Left renal pelvis (tissue), 4 donors: Measurements from ENCODE around the gene PPP1R9A. TPM values are rescaled to one million over a fixed set of nuclear protein-coding genes. Genes with fewer than 3 reads are reported as not detected.

Source experiments
- DNase-seq, 4 donors: peaks; one replicate each; pipeline ENCODE4 v3.0.0-alpha.2; 2013; ENCODE audit warnings: low read depth in 4 of 4, low spot score in 3 of 4
- polyA plus RNA-seq, 4 donors: library from polyadenylated mRNA; unstranded; fragments of 120-200 nt; gene quantifications; one replicate each; pipeline ENCODE4 v1.2.1, GENCODE V29; 2013; ENCODE audit not compliant: insufficient read length in 4 of 4

The PPP1R9A gene
- polyA plus RNA-seq, 4 donors = 10.5 to 35.0 (median 31.8) TPM

GRCh38 chr7:95026421-95027072, 119.2 kb downstream of the PPP1R9A start:
- DNase-seq = no peak

GRCh38 chr7:95027234-95027872, 120.0 kb downstream of the PPP1R9A start:
- DNase-seq = no peak

DNA sequence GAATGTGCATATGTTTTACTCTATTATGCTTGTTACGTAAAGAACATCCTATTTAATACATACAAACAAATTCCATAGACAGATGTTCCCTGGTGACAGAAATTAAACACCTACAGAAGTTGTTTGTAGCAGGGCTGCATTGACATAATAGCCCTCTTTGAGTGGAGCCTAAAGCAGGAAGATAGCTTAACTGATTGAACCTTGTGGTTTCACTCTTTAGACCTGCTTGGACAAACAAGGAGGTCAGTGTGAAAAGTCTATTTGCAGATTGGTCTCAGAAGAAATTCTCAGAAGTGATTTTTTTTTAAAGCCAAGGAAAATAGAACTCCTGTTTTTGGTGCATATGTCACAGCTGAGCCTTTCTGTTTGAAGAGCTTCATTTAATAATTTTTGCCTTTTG, 121.3 kb downstream of the PPP1R9A start:
- DNase-seq = no peak

GRCh38 chr7:95035295-95035694, 127.9 kb downstream of the PPP1R9A start:
- DNase-seq = no peak

- no peak for DNase-seq
Observed at GRCh38 chr7:95041031-95041430, 133.6 kb downstream of the PPP1R9A start.

- DNase-seq = no peak
Observed at GRCh38 chr7:95045236-95045923, 138.0 kb downstream of the PPP1R9A start.

- DNase-seq = no peak
Observed at GRCh38 chr7:95046494-95047240, 139.3 kb downstream of the PPP1R9A start.

- no peak for DNase-seq
Observed at GRCh38 chr7:95047291-95047690, 139.9 kb downstream of the PPP1R9A start.

GRCh38 chr7:95052566-95053094, 145.2 kb downstream of the PPP1R9A start:
- no peak for DNase-seq

- DNase-seq = no peak
Observed at GRCh38 chr7:95054386-95054785, 147.0 kb downstream of the PPP1R9A start.

GRCh38 chr7:95055295-95055694, 147.9 kb downstream of the PPP1R9A start:
- DNase-seq = no peak

- no peak for DNase-seq
Observed at GRCh38 chr7:95056107-95056739, 148.8 kb downstream of the PPP1R9A start.

- no peak for DNase-seq
Observed at GRCh38 chr7:95056901-95057300, 149.5 kb downstream of the PPP1R9A start.

- DNase-seq = no peak
Observed at GRCh38 chr7:95059842-95060313, 152.5 kb downstream of the PPP1R9A start.

DNA sequence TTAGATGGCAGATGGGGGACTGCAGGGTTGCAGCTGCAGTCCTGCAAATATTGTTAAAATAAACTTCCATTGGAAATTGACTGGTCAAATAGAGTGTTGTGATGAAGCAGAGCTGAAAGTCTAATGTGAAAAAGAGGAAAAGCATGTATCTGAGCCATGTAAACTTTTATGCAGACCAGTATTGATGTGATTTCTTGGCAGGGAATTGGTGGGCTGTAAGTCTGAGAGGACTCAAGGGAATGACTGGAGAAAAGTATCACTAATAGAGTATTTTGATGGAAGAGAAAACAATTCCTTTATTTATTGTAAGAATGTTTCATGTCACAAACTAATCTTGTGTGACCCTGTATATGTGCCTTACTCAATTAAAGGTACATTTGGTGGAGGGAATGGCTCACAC, 155.5 kb downstream of the PPP1R9A start:
- DNase-seq = no peak

GRCh38 chr7:95066737-95067530, 159.5 kb downstream of the PPP1R9A start:
- DNase-seq = peak; percentile 52 to 65 (median 58)

DNA sequence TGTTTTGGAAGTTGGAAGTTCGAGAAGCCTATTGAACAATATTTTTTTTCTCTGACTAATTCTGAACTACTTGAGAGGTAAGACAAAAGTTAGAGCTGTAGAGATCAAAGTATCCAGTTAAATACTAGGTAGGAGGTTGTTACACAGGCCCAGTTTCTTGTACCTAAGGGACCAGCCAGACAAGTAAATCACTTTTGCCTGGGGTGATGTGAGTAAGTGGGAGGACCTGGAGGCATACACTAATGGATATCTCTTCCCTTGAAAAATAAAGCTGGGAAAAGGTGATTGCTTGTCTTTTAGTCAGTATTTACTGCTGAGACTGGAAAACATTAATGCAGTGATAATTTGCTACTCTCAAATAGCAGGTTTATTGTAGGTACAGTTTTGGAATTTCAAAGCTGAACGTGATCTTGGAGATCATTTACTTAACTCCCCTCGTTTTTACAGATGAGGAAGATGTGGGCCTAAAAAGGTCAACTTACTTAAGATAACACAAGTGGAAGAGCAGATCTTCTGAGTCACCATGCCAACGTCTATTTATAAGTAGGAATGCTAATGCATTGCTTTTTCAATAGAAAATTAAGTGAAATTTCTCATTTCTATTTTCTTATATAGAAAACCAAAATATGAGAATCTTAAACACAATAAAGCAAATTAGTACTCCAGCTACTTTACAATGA, 181.3 kb downstream of the PPP1R9A start:
- no peak for DNase-seq

DNA sequence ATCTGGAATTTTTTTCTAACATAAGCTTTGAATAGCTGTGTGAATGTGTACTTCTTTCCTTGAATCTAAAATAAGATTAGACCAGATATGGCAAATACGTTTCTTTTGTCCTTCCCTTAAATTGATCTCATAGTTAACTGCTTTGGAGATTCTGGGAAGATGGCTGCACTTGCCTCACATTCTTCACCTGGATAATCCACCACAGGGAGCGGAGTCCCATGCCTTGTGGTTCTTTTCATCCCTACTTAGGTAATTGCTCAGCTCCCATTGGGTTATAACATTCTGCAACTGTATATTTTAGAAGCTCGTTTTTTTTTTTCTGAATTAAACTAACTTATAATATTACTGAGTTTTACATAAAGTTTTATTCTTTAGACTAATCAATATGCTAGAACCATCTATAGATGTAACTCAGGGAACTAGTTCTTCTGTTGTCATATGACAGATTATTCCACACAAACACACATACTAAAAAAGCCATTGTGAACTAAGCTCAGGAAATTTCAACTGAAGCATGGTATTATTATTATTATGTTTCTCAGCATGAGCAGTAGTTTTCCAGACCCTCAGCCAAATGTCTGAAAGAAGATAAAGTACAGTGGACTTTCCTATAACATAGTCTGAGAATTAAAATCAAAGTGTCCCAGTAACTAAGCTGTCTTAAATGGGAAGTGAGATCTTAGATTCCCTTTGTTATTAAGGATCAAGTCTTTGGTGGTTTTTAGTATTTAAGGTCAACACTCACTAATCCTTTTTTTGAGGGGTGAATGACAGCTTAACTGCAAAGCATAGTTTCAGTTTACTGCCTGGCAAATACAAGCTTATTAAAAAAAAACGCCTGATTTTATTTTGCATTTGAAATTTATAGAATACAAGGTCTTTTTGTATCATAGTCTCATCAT, 182.3 kb downstream of the PPP1R9A start:
- DNase-seq = no peak
